Stimulated activated CD4-positive, alpha-beta T cell treated with anti-CD3 and anti-CD28 coated beads, Interleukin-4, amount 100 ng/mL, for 48 hours (primary cell): ENCODE results near the gene RAP1A.
A peak's percentile ranks its signal among the peaks of the same experiment; 100 is the strongest.
"Not testable (repeated sequence)": the region's sequence is repeated elsewhere in the genome, so short reads cannot be mapped to it uniquely, and the experiment has no call there.

Experiments used
- DNase-seq, 2 donors: peaks; one replicate each; pipeline ENCODE4 v3.0.0-alpha.2; 2020; ENCODE audit warnings: low read depth in 2 of 2

RAP1A gene

DNA sequence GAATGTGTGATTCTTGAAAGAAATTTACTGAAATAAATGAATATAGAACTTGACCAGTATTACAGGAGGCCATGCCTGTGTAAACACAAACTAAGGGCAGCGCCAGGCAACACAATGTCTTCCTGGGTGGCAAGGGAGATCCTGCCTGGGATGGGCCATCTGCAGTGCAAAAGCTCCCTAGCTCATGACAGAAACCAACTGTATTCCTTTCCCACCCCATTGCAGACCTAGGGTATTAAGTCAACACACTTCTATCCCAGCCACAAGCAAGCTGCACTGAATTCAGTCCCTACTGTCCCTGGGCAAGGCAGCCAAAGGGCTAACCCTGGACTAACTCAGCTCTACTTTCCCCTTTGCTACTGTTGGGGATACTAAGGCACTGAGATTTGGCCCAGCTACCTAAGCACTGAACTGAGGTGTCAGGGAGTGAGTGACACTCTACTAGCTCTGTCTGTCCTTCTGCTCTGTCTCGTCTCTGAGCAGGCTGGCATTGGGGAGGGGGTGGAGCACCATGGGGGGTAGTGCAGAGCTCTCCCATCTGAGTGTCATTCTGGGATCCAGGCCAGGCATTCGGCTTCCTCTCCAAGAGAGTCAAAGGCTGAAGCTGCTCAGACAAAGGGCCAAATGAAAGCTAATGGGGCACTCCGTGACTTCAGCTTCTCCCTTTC lies 117.1 kb downstream of the RAP1A start:
- no peak for DNase-seq

GRCh38 chr1:111737216-111738132 lies 117.9 kb downstream of the RAP1A start:
- DNase-seq, result no peak

DNA sequence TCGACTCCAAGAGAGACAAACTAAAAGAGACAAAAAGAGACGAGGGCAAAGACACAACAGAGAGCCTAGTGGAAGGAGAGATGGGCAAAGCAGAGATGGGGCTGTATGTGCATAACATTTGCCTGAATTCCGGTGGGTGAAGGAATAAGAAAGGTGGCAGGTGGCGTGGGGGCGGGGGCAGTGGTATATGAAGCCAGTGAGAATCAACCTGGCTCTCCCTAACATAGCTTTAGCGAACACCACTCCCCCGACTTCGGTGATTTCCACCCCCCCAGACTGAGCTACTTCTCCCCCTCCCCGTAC lies 118.5 kb downstream of the RAP1A start:
- no peak for DNase-seq

- peak in 1 of 2 donors; percentile 22 for DNase-seq
Measured at GRCh38 chr1:111738436-111739193, 119.0 kb downstream of the RAP1A start.

DNA sequence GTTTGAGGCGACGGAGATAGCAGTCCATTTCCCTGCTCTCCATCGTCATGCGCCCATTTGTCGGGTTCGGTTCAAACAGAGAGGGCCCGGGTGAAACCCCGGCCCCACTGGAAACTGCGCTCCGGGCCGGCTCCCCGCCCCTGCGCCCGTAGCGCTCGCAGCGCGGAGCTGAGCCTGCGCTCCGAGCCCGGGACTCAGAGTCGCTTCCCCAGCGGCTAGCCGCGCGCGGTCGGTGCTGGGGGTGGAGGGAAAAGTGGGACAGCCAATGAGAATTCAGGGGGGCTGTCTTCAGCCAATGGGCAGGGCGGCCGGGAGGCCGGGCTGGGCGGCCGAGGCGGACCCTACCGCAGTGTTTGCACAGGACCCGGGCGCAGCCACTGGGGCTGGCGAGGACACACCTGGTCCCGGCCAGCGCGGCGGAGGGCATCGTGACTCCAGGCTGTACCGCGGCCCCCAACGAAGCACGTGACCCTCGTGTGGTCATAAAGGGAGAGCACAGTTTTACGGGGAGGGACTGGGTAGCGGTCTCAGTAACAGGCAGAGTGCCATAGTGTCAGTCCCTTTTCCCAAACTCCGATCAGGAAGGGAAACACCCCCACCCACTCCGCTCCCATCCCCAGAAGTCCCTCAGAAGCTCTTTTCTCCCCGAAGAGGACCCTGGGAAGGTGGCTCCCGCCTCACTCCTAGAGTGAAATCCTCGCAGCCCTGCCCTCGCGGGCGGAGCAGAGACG lies 119.8 kb downstream of the RAP1A start, which contains the start of gene INKA2:
INKA2 (minus strand) TSS at position 202 of the 731 bp plus-strand sequence; CDS start at position 49, 153 bp downstream.
- DNase-seq, result peak; percentile 70 to 81

DNA sequence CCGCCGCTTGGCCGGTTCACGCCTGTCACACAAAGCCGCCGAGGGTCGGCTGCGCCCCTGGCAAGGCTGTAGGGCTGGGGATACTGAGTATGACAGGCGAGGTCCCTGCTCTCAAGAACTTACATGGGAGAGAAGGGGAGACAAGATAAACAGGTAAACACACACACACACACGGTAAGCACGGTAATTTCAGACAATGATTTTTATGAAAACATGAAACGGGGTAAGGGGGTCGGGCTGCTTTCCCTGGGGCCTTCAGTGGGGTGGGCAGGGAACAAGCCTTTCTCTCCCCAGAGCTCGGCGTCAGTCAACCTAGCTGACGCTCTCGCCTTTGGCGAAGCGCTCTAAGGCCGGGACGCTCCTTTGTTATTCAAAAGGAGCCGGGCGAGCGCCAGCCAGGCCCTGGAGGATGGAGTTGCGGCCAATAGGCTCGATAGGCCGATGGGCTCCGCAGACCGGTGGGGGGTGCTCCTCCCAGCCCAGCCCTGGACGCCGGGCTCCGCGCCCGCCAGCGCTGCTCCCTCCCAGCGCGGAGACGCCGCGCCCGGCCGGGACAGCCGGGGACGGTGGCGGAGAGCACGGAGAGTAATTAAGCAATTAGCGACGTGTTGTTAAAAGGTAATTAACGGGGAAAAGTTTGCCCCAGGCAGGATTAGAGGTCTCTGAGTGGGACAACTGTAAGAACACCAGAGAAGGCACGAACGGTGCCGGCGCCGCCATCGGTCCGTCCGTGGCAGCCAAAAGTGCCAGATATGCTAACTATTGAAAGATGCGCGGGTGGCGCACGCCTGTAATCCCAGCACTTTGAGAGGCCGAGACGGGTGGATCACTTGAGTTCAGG lies 120.6 kb downstream of the RAP1A start:
- no peak for DNase-seq

GRCh38 chr1:111742292-111742691 lies 122.7 kb downstream of the RAP1A start:
- DNase-seq, result not testable (repeated sequence)

DNA sequence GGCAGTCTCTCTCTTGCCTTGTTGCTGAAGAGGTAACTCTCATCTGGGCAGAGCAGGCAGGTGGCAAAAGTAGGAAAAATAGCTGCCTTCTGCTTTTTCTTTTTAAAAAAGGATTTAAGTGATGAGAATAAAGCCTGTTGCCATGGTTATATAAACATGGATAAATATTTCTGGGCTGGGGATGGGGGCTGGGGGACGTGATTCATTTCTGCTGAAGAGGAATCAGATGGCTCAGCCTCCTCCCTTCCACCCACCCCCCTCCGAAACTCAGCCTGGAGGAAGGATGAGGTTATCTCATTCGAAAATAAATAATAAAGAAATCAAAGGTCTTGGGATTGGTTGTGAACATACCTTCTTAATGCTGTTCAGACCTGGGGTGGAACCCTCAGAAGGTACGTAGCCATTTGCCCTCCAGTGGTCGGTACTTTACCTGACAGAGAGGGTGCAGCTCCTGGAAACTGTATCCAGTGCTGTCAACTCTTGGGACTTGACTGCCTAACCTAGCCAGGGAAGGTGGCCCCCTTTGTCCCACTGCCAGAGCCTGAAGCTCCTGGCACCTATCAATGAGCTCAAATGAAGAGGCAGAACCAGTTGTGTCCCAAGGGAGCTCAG lies 123.5 kb downstream of the RAP1A start:
- DNase-seq, result no peak

- DNase-seq, result no peak
Measured at GRCh38 chr1:111743679-111744101, 124.1 kb downstream of the RAP1A start.

DNA sequence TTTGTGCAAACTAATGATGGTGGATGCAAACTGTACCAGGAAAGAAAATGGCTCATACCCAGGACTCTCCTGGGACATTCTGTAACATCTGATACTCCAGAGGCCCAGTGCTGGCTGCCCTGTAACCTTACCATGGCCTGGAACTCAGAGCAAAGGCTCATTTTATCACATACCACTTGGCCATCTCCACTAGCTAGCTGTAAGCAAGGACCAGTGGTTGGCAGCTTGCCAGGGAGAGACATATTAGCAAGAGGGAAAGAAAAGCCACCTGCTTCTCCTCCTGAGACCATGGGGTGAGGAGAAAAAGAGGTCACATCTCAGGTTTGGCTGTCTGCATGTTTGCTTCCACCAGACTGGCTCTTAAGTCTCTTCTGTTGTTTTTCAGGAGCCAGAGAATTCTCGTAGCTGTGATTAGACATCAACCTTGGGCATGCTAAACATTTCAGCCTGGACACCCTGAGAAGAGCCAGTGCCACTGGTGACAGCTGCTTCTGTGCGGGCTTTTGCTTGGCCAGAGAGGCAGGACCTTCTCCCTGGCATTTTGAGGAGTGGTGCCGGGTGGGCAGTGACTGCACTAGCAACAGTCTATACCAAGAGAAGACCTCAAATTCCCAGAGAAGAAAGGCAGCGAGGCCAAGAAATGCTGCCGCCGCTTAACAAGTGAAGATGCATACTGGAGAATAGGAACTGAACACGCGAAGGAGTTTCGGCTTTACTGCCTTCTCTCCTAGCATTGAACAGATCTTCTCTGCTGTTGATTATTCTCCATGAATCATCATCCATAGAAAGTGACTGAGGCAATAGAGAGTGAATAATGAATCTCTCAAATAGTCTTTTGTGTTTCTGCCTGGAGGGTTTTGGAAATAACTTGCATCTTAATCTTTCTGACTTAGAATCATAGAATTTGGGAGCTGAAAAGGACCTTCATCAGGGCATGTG lies 126.4 kb downstream of the RAP1A start:
- DNase-seq, result no peak

GRCh38 chr1:111746614-111746999 lies 127.0 kb downstream of the RAP1A start:
- DNase-seq, result no peak

DNA sequence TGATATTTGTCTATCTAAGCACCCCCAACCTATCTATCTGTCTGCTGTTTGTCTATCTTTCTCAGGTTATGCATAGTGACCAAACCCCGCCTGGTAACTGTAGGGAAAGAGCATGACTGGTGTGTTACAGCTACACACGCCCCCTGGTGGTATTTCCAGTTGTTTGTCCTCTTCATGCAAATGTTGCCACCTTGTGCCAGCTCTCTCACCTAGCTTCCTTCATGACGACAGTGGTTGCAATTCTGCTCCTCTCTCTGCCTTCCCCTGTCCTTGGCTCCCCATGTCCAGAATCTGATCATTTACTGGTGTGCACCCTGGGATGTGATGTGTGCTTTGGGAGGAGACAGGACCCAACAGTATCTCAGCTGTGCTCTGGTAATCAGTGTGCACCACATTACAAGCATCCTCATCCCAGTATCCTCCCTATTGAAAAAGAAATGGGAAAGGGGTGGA lies 127.7 kb downstream of the RAP1A start:
- DNase-seq, result peak; percentile 62 to 78

GRCh38 chr1:111747947-111748346 lies 128.4 kb downstream of the RAP1A start:
- DNase-seq, result no peak

- DNase-seq, result no peak
Measured at GRCh38 chr1:111749628-111750027, 130.0 kb downstream of the RAP1A start.

- DNase-seq, result no peak
Measured at GRCh38 chr1:111750856-111751255, 131.3 kb downstream of the RAP1A start.

DNA sequence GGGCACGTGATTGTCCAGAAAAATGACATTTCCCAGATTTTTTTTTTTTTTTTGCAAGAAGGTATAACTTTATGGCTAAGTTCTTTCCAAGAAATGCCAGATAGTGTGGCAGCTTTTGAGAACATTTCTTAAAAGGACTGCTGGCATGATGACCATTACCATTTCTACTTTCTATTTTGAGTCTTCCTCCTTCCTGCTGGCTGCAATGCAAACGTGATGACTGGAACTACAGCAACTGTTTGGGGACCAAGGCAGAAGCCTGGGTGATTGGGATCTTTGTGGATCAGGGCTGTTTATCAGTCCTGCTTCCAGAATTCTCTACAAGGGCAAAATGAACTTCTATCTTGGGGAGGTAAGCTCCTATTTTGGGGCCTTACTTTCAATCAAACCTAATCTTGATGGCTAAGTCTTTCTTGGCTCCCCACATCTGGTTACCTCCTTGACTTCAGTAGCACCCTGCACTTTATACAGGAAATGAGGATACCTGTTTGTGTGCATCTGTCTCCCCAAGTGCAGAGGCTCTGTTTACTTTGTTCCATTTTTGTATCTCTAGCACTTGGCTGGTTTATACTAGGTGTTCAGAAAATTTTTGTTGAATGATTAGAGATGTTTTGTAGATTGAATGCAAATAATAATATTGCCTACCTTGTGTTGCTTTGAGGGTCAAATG lies 132.5 kb downstream of the RAP1A start:
- DNase-seq, result no peak

DNA sequence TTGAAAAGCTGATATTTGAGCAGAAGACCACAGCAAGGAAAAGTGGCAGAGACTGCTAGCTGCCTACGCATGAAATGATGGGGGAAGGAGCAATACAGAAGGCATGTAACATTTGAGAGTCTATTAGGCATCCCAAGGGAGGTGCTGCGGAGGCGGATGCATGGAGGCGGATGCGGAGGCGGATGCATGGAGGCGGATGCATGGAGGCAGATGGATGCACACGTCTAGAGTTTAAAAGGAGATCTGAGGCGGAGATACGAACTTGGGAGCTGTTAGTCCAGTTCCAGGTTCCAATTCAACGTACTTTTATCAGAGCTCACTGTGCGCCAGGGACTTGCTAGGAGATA lies 135.4 kb downstream of the RAP1A start:
- DNase-seq, result no peak

DNA sequence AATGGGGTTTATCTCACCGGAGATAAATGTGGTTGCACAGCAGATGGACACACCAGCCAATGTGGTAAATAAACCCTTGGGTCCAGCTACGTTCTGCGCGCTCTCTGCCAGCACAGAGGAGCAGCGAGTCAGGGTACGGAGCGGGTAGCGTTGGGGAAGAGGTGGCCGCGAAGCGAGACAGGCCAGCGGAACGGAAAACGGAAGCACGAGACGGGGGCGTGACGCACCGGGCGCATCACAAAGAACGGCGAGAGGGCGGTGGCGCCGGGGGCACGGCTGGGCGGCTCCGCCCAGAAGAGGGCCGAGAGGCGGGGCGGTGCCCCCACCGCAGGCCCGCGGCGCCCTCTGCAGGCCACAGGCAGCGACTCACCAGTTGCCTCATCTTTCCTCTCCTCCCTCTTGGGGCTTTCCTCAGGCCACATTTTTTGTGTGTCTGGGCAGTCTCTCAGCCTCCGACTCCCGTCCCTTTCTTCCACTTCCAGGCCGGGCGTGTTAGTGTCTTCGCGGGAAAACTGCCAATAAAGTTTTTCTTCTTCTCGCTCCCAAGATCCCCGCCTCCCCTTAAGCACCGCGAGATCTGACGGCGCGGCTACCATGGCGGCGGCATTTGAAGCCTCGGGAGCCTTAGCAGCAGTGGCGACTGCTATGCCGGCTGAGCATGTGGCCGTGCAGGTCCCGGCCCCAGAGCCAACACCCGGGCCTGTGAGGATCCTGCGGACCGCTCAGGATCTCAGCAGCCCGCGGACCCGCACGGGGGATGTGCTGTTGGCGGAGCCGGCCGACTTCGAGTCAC lies 135.9 kb downstream of the RAP1A start, which contains the start of gene DDX20:
DDX20 (plus strand) TSS at position 571 of the 793 bp plus-strand sequence; CDS start at position 595, 24 bp downstream.
- peak; percentile 89 for DNase-seq
